ENCODE measurements around the gene PPAT.

The PPAT gene

DNA sequence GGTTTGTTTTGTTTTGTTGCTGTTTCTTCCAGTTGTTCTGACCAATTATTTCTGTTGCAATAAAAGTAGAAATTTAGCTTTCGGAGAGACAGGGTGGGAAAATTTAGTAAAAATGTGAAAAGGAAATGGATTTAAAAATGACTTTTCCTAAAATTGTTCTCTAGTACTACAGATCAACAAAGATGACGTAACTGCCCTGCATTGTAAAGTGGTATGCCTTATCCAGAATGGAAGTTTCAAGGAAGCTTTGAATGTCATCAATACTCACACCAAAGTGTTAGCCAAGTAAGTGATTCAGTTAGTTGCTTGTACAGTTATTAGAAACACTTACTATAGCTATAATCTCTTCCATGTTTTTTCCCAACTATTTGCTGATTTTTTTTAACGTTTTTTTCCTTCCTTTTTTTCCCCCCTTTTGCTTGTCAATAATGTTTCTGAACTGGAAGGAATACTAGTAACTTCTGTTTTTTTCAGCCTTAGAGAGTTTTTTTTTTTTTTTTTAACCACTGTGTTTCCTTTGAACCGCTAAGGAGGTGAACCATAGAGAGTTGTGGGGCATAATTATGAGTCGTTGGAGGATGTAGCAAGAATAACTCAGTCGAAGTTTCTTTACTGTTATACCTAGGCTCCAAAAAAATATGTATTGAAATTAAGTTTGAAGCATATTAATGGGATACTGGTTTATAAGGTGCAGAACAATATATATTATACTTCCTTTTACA lies 34.2 kb upstream of the PPAT start:
- TF ChIP-seq FOXP2 (optimal IDR thresholded peaks at IDR 0.05; ENCODE audit: borderline replicate concordance, extremely low read depth, extremely low read length, insufficient read depth), result no peak
- no peak for TF ChIP-seq POLR2AphosphoS5 (IDR thresholded peaks at IDR 0.05; ENCODE audit: low read depth, low read length)
- TF ChIP-seq, protein P1, sequence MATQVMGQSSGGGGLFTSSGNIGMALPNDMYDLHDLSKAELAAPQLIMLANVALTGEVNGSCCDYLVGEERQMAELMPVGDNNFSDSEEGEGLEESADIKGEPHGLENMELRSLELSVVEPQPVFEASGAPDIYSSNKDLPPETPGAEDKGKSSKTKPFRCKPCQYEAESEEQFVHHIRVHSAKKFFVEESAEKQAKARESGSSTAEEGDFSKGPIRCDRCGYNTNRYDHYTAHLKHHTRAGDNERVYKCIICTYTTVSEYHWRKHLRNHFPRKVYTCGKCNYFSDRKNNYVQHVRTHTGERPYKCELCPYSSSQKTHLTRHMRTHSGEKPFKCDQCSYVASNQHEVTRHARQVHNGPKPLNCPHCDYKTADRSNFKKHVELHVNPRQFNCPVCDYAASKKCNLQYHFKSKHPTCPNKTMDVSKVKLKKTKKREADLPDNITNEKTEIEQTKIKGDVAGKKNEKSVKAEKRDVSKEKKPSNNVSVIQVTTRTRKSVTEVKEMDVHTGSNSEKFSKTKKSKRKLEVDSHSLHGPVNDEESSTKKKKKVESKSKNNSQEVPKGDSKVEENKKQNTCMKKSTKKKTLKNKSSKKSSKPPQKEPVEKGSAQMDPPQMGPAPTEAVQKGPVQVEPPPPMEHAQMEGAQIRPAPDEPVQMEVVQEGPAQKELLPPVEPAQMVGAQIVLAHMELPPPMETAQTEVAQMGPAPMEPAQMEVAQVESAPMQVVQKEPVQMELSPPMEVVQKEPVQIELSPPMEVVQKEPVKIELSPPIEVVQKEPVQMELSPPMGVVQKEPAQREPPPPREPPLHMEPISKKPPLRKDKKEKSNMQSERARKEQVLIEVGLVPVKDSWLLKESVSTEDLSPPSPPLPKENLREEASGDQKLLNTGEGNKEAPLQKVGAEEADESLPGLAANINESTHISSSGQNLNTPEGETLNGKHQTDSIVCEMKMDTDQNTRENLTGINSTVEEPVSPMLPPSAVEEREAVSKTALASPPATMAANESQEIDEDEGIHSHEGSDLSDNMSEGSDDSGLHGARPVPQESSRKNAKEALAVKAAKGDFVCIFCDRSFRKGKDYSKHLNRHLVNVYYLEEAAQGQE (IDR thresholded peaks at IDR 0.05; ENCODE audit: insufficient read depth in 1 of 2, low read depth in 2 of 2, low read length in 2 of 2), result no peak
- no peak for TF ChIP-seq SIN3A (IDR thresholded peaks at IDR 0.05; ENCODE audit: borderline replicate concordance, insufficient read depth, low read length)
- TF ChIP-seq TAF1 (IDR thresholded peaks at IDR 0.05; ENCODE audit: borderline replicate concordance, insufficient read depth, low read length), result no peak

DNA sequence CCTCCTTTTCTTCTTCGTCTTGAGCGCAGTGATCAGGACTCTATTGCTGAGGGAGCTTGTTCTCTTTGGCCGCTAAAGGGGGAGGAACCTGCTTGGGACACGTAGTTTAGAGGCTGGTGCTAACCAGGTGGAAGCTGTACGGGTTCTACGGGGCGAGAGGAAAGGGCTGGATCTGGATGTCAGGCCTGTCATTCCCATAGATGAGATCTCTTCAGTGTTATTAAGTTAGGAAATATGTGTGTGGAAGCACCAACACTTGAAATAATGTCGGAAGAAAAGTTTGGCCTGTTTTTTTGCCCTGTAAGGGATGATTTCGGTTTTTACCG lies 32.6 kb upstream of the PPAT start:
- TF ChIP-seq POLR2AphosphoS5 (IDR thresholded peaks at IDR 0.05; ENCODE audit: low read depth, low read length), result no peak
- TF ChIP-seq TAF1 (IDR thresholded peaks at IDR 0.05; ENCODE audit: borderline replicate concordance, insufficient read depth, low read length), result no peak
- no peak for TF ChIP-seq FOXP2 (optimal IDR thresholded peaks at IDR 0.05; ENCODE audit: borderline replicate concordance, extremely low read depth, extremely low read length, insufficient read depth)
- TF ChIP-seq, protein P1 (IDR thresholded peaks at IDR 0.05; ENCODE audit: insufficient read depth in 1 of 2, low read depth in 2 of 2, low read length in 2 of 2), result no peak
- TF ChIP-seq SIN3A (IDR thresholded peaks at IDR 0.05; ENCODE audit: borderline replicate concordance, insufficient read depth, low read length), result no peak

DNA sequence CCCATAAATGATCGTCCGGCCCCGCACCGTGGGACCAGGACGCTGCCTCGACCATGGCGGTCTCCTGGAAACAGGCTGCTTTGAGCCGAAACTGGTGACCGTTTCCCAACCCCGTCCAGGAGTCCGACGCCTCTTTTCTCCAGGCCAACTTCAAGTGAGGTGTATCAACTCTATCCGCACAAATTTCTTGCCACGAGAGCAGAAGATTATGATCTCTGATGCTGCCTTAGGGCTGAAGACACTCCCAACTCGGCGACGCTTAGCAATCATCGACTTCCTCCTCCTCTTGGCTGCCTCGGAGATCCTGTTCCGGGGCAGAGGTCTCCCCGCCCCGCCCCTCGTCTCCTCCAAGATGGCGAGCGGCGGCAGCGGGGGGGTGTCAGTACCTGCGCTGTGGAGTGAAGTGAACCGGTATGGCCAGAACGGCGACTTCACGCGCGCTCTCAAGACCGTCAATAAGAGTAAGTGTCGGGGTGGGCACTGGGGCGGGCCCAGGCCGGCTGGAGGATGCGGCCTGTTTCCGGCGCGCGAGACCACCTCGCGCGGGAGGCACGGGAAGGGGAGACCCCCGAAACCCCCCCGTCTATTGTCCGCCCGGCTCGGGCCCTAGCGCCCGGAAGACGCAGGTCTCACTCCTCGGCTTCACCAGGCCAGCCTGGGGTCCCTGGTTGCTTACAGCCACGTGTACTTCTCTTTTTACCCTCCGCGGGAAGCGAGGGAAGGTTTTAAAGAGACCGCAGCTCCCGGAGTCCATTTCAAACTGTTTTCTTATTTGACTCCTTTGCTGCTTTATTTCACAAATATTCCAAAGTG lies 32.1 kb upstream of the PPAT start, which contains the start of gene SRP72:
SRP72 (plus strand) TSS at position 334 of the 813 bp plus-strand sequence; CDS start at position 353, 19 bp downstream.
- TF ChIP-seq POLR2AphosphoS5 (IDR thresholded peaks at IDR 0.05; ENCODE audit: low read depth, low read length) (peak; percentile 93), SIN3A (IDR thresholded peaks at IDR 0.05; ENCODE audit: borderline replicate concordance, insufficient read depth, low read length) (peak; percentile 86; the same call in 1 of the 2 replicates), FOXP2 (optimal IDR thresholded peaks at IDR 0.05; ENCODE audit: borderline replicate concordance, extremely low read depth, extremely low read length, insufficient read depth) (no peak), TAF1 (IDR thresholded peaks at IDR 0.05; ENCODE audit: borderline replicate concordance, insufficient read depth, low read length) (peak; percentile 94)
- TF ChIP-seq, protein P1 (IDR thresholded peaks at IDR 0.05; ENCODE audit: insufficient read depth in 1 of 2, low read depth in 2 of 2, low read length in 2 of 2), result no peak; a peak in 1 of 4 replicates

DNA sequence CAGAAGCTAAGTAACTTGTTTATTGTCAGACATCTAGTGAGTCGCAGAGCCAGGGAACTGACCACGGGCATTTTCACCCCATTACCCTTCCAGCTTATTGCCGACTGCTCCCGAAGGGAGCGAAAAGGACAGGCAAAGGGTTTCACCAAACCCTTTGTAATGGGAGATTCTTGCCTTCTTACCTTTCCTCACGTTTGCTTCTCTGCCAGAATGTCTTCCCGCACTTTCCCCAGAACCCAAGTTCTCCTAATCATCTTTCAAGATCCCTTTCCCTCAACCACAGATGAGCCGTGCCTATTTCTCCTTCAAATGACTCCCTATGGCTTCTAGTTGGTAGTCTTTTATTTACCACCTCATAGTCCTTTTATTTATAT lies 31.5 kb upstream of the PPAT start:
- TF ChIP-seq, protein P1 (IDR thresholded peaks at IDR 0.05; ENCODE audit: insufficient read depth in 1 of 2, low read depth in 2 of 2, low read length in 2 of 2), result no peak
- no peak for TF ChIP-seq TAF1 (IDR thresholded peaks at IDR 0.05; ENCODE audit: borderline replicate concordance, insufficient read depth, low read length)
- no peak for TF ChIP-seq FOXP2 (optimal IDR thresholded peaks at IDR 0.05; ENCODE audit: borderline replicate concordance, extremely low read depth, extremely low read length, insufficient read depth)
- no peak for TF ChIP-seq SIN3A (IDR thresholded peaks at IDR 0.05; ENCODE audit: borderline replicate concordance, insufficient read depth, low read length)
- no peak for TF ChIP-seq POLR2AphosphoS5 (IDR thresholded peaks at IDR 0.05; ENCODE audit: low read depth, low read length)
